ENCODE results near the gene RAD51AP1.

- TF ChIP-seq TEAD4 (IDR thresholded peaks at IDR 0.05; ENCODE audit: borderline replicate concordance, insufficient read depth), result no peak
- no peak for TF ChIP-seq TCF12 (IDR thresholded peaks at IDR 0.05)
- no peak for TF ChIP-seq EP300 (IDR thresholded peaks at IDR 0.05; ENCODE audit: borderline replicate concordance in 1 of 2, low read depth in 1 of 2, low read length in 1 of 2)
These were observed 45.6 kb downstream of the RAD51AP1 start for GRCh38 chr12:4584281-4584680.

Data from SK-N-SH (cell line).